ENCODE measurements around the gene PAEP.
"Not testable (repeated sequence)": the region's sequence is repeated elsewhere in the genome, so short reads cannot be mapped to it uniquely, and the experiment has no call there.

PAEP gene

GRCh38 chr9:135526089-135526729 is 35.3 kb upstream of the PAEP start:
- no peak for DNase-seq

DNA sequence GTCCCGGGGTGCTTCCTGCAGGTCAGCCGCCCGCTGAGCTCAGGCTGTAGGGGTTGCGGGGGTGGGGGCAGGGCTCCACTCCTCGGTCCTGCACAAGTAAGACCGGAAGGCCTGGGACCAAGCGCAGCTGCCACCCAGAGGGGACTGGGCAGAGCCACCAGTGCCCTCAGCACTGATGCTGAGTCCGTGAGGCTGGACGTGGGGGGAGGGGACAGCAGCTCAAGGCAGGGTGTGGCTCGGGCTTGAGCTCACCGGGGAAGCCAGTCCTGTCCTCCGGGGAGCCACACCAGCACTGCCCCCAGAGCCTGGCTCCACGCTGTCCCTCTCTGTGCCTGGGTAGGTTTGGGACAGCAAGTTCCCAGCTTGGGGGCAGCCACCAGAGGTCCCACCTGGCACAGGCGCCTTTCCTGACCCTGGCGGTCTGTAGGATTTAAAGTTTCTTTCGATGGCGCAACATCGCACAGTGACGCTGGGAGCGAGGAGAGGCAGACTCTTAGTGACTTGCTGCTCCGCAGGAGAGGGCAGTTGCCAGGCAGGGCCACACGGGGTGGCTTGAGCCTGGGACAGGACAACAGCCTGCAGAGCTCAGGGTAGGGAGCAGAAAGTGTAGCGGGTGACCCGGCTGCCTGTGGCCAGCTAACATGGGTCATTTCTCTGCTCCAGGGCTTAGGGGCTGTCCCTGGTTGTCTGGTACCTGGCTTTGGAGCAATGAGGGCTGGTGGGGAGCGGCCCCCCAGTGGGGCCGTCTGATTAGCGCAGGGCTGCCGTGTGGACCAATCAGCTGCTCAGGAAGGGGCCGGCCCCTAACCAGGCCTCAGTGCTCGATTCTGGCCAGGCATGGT is 34.6 kb upstream of the PAEP start:
- DNase-seq, result no peak

GRCh38 chr9:135528842-135529435 is 32.6 kb upstream of the PAEP start:
- not testable (repeated sequence) for DNase-seq

DNA sequence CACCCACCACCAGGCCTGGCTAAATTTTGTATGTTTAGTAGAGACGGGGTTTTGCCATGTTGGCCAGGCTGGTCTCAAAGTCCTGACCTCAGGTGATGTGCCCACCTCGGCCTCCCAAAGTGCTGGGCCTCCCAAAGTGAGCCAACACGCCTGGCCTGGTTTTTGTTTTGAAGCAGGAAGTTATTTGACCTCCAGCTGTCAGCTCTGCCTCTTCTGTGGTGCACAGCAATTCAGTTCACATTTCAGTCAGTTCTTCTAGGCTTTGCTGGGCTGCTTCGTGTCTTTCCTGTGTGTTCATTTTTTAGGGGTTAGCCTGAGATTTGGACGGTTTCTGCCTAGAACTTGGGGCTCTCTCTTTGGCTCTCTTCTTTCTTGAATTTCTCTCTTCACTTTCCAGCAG is 31.4 kb upstream of the PAEP start:
- no peak for DNase-seq

GRCh38 chr9:135531096-135531495 is 30.5 kb upstream of the PAEP start:
- DNase-seq, result no peak

- DNase-seq, result no peak
Measured at GRCh38 chr9:135533113-135533512, 28.4 kb upstream of the PAEP start.

DNA sequence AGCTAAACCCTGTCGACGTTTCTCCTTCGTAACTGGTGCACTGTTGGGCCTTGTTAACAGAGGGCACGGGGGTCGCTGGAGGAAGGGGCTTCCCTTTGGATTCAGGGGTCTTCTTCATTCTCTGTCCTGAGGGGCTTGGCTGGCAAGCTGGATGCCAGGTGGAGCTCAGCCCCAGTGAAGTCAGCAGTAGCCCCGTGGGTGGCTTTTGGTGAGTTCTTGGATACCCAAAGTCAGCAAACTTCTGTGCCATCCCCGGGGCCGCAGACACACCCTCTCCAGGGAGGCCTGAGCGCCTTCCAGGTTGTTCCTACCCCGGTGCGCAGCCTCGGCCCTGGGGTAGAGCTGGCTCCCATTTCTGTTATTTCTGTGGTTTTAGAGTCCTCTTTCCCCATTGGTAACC is 27.9 kb upstream of the PAEP start:
- DNase-seq, result no peak

DNA sequence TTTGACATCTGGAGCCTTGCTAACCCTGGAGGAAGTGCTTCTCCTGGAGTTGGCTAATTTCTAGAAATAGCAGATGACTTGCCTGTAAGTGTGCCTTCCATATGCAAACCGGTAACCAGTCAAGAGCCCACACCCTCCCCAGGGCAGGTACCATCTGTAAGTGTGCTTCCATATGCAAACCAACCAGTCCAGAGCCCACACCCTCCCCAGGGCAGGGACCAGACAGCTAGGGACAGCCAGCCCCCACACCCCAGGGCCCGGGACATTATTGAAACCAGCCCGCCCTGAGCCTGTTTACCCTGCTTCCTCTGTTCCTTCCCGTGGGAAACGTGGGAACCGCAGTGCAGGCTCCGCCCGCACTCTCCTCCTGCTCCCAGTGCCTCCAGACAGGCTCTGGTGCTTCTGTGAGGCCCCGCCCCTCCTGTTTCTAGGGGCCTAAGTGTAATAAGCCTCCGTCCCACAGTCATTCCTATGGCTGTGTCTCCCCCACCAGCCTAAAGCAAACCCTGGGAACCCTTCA is 27.3 kb upstream of the PAEP start:
- DNase-seq, result not testable (repeated sequence)

GRCh38 chr9:135534826-135535225 is 26.7 kb upstream of the PAEP start:
- not testable (repeated sequence) for DNase-seq

DNA sequence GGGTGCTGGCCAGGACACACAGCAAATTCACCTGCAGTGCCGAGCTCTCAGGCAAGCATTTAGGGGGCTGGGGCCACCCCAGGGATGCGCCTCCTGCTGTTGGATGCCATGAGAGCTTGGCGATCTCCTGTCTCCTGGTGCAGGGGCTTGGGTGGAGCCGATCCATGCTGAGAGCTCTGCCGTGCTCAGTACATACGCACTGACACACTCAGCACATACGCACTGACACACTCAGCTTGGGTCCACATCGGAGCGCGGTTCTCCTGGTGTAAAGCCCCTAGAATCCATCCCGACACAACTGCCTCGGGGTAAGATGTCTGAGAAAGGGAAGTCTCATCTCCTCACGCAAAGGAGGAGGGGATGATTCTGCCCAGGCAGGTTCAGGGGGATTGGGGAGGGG is 25.9 kb upstream of the PAEP start:
- DNase-seq, result not testable (repeated sequence)

GRCh38 chr9:135536216-135536615 is 25.3 kb upstream of the PAEP start:
- DNase-seq, result no peak

DNA sequence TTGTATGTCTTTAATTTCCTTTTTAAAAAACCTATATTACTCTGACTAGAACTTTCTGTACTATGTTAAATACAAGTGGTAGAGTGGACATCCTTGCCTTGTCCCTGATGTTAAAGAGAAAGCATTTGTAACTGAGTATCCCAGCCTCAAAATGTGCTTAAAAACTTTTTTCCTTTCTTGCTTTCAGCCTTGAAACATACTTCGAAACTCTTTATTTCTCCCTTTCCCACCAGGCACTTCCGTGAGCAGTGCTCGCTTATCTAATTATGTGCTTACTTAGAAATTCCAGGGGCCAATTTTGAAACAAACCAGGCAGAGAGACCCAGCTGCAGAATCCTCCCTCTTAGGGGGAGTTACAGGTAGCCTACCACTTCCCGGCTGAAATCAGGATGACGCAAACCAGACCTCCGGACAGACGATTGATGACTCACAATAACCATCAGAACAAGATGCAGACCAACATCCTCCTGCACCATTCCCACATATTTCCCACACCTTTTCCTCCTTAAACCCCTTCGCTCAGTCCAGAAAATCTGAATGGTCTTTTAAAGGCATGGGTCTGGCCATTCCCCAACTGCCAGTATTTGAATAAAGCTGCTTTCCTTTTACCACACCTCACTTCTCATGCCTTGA is 18.2 kb upstream of the PAEP start:
- not testable (repeated sequence) for DNase-seq

GRCh38 chr9:135544981-135545635 is 16.4 kb upstream of the PAEP start:
- no peak for DNase-seq

DNA sequence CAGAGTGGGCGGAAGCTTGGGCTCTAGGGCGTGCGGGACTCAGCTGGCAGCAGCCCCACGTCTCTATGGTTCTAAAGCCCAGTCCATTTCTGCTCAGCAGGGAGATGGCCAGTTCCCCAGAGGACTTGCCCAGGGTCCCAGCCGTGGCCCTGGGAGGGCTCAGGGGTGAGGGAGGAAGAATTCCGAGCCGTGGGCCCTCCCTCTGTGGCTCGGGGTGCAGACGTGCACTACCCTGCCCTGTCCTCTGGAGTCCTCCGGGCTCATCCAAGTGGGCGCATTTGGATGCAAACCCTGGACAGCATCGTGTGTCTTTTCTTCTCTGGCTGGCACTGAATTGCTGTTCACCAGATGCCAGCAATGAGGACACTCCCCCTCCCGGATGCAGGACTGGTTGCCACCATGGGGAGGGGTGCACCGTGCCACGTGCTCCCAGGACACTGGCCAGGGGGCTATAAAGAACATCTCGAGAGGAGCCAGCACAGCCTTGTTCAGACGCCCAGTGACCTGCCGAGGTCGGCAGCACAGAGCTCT is 15.8 kb upstream of the PAEP start, which contains the start of gene OBP2A:
Gene OBP2A, plus strand, starts transcription at position 481 of the 531 bp plus-strand sequence. CDS start 55 bp downstream, outside the sequence.
- DNase-seq, result not testable (repeated sequence)

- DNase-seq, result not testable (repeated sequence)
Measured at GRCh38 chr9:135546792-135547617, 14.6 kb upstream of the PAEP start.

DNA sequence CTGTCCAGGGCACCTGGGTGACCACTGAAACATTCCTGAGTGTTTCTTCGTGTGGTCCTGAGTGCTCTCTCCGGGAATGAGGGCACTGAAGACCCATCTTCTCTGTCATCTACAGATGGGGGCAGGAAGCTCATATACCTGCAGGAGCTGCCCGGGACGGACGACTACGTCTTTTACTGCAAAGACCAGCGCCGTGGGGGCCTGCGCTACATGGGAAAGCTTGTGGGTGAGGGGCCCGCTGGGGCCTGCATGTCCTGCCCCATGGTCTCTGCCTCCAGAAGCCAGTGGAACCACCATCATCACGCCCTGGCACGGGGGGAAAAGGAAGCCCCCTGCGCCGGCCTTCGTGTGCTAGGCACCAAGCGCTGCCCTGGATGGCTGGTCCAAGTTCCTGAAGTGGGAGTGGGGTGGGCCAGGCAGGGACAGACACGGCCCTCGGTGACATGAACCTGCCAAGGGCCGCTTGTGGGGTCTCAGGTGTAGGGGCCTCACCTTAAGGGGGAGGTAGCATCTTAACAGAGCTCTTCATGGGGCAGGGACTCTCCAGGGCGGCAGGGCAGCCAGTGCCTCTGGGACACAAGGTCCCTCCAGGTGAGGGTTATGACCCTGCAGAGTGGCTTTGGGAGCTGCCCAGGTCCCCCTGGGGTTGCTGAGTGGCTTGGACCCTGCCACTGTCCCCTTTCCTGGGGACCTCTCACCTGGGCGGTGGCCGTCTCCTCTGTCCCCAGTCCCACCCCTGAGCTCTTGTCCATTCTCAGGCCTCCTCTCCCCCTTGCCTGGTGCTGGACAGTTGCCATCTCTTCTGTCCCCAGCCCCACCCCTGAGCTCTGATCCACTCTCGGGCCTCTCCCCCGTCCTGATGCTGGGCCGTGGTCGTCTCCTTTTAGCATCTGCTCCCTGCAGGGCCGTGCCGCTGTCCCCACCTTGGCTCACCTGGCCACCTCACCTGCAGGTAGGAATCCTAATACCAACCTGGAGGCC is 13.5 kb upstream of the PAEP start:
- DNase-seq, result no peak

GRCh38 chr9:135549478-135550343 is 11.8 kb upstream of the PAEP start:
- DNase-seq, result not testable (repeated sequence)

DNA sequence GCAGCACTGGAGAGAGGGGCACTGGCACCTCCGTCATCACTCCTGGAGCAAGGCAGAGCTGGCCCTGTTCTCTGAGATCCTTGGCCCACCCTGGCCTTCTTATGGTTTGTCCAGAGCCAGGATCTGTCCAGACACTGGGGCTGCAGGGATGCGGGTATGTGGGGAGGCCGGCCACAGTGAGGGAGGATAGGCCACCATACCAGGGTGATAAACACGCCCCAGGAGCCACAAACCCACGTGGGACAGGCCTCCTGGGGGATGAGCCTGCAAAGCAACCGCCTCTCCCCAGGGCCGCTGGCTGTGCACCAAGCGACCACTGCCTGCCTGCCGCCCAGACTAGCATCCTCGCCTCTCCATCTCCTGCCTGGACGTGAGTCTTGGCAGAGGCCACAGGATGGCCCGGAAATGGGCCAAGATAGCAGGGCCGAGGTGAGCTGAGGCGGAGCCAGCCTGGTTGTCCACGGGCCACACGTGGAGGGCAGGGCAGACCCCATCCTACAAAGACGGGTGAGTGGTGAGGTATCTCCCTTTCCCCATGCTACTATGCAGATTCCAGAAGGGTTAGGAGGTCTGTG is 11.1 kb upstream of the PAEP start:
- no peak for DNase-seq

- no peak for DNase-seq
Measured at GRCh38 chr9:135551031-135551430, 10.5 kb upstream of the PAEP start.
